GM06990 (cell line): ENCODE measurements around the gene SH2D7.

Source experiments
- DNase-seq: peaks from one replicate; pipeline ENCODE4 v3.0.0-alpha.2; 2011; ENCODE audit not compliant: insufficient read length; ENCODE audit errors: extremely low read depth
- H3K27me3 ChIP-seq: replicated peaks from 2 replicates; pipeline ENCODE4 v1.6.0; 2011; ENCODE audit warnings: low read length; ENCODE audit not compliant: control insufficient read depth, insufficient read depth
- H3K36me3 ChIP-seq: 2 replicates; pipeline ENCODE4 v1.5.1; 2011; ENCODE audit warnings: low read length; ENCODE audit not compliant: control insufficient read depth, insufficient read depth
- H3K4me3 ChIP-seq: replicated peaks from 2 replicates; pipeline ENCODE4 v1.5.1; 2011; ENCODE audit warnings: low read depth, mild to moderate bottlenecking, control low read depth, low read length
- TF ChIP-seq, protein P1 (sequence below): IDR thresholded peaks from 2 replicates; pipeline ENCODE4 v1.5.1; 2011; ENCODE audit warnings: low read length, control low read depth, mild to moderate bottlenecking, inconsistent platforms; ENCODE audit not compliant: insufficient read depth, poor library complexity, severe bottlenecking

SH2D7 gene

GRCh38 chr15:78131295-78132061, 39.1 kb downstream of the SH2D7 start, which contains the start of gene CIB2:
TSS of gene CIB2 (minus strand) at chr15:78131445. CDS start at chr15:78131215, 230 bp downstream.
- TF ChIP-seq, protein P1, sequence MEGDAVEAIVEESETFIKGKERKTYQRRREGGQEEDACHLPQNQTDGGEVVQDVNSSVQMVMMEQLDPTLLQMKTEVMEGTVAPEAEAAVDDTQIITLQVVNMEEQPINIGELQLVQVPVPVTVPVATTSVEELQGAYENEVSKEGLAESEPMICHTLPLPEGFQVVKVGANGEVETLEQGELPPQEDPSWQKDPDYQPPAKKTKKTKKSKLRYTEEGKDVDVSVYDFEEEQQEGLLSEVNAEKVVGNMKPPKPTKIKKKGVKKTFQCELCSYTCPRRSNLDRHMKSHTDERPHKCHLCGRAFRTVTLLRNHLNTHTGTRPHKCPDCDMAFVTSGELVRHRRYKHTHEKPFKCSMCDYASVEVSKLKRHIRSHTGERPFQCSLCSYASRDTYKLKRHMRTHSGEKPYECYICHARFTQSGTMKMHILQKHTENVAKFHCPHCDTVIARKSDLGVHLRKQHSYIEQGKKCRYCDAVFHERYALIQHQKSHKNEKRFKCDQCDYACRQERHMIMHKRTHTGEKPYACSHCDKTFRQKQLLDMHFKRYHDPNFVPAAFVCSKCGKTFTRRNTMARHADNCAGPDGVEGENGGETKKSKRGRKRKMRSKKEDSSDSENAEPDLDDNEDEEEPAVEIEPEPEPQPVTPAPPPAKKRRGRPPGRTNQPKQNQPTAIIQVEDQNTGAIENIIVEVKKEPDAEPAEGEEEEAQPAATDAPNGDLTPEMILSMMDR = peak; percentile 28
- Histone ChIP-seq H3K36me3 (no peaks in the 10 kb centered on the region), H3K27me3 (no peaks in the 10 kb centered on the region; the same call in 1 of the 2 replicates), H3K4me3 (peak within 1 kb of the TSS; percentile 87)
- peak; percentile 85 for DNase-seq

- TF ChIP-seq, protein P1 = no peak
- no peaks in the 10 kb centered on the region; the same call in 1 of the 2 replicates for H3K27me3 ChIP-seq
- no peaks in the 10 kb centered on the region for H3K36me3 ChIP-seq
- H3K4me3 ChIP-seq = no peak overlapping the region
- DNase-seq = no peak
Observed at GRCh38 chr15:78133801-78134200, 41.4 kb downstream of the SH2D7 start.

DNA sequence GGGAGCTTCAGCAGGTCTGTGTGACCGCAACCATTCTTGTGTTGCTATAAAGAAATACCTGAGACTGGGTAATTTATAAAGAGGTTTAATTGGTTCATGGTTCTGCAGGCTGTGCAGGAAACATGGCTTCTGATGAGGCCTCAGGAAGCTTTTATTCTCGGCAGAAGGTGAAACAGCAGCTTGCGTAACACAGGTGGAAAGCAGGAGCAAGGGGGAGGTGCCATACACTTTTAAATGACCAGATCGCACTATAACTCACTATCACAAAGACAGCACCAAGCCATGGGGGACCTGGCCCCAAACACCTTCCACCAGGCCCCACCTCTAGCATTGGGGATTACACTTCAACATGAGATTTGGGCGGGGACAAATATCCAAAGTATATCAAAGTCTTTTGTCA, 47.2 kb downstream of the SH2D7 start:
- TF ChIP-seq, protein P1 = no peak
- H3K36me3 ChIP-seq = no peaks in the 10 kb centered on the region
- DNase-seq = no peak
- no peak overlapping the region for H3K4me3 ChIP-seq
- no peaks in the 10 kb centered on the region for H3K27me3 ChIP-seq

DNA sequence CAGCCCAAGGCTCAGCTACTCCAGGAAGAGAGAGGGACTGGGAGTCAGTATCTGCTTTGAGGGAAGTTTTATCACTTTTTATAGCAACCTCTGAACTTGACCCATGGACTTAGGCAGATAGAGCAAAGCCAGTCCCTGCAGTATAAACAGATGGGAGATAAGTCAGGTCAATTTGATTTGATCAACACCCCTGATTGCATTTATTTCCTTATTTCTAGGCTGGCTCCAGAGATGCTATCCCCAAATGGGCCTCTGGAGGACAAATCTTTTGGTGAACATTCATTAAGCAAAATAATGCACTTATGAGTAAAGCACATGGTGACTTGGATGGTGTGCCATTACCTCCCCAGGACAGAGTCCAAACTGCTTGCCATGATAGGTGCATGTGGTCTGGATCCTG, 47.9 kb downstream of the SH2D7 start:
- Histone ChIP-seq H3K36me3 (no peaks in the 10 kb centered on the region), H3K4me3 (no peak overlapping the region), H3K27me3 (no peaks in the 10 kb centered on the region)
- DNase-seq = no peak
- TF ChIP-seq, protein P1 = no peak

DNA sequence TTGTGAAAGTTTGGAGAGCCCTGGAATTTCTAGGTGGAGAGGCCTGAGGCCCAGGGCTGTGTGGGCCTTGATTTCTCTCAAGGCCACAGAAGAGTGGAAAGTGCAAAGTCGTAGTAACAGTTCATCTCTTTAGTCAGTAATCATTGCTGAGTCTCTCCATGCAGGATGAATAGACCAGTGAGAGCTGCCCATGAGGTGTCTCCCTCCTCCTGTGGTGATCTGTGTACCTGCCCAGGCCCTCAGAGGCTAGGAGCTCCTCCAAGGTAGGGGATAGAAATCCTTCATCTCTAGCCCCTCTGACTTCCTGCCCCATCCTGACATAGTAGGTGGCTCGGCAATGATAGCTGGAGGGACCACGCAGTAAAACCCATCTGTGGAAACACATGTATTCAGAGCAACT, 50.0 kb downstream of the SH2D7 start:
- H3K36me3 ChIP-seq = no peaks in the 10 kb centered on the region
- no peak overlapping the region for H3K4me3 ChIP-seq
- DNase-seq = no peak
- TF ChIP-seq, protein P1 = no peak
- H3K27me3 ChIP-seq = no peaks in the 10 kb centered on the region
